ENCODE data around the gene SPOCK1.

Gene SPOCK1

DNA sequence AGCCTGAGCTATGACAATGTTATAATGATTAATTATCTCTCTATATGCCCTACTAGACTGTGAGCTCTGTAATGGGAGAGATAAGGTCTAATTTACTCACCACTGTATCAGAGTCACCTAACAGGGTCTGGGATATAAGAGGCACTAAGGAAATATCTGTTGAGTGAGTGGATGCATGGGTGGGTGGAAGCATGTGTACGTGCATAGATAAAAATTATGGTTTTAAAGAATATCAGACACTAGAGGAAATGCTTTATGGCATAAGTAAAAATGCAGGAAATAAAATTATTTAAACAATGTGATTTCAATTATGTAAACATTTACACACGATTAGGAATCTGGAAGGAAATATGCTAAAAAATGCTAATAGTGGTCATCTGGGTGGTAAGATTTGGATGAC lies 137.8 kb downstream of the SPOCK1 start:
- DNase-seq (ENCODE audit: low read depth) = peak; percentile 30

DNA sequence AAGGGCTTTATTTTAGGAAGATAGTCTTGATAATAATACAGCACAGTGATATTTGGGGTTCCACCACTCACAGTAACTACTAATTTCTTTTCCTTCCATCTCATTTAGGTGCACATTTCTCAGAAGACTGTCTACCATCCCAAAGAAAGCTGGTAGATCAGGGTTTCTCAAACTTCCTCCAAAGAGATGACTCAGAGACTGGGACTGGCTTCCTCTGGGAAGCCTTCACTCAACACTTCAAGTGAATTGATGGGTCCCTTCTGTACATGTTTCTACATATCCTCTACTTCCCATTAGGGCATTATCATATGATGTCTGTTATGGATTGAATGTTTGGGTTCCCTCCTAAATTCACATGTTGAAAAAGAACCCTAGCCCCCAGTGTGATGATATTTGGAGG lies 138.5 kb downstream of the SPOCK1 start:
- DNase-seq (ENCODE audit: low read depth) = no peak

DNA sequence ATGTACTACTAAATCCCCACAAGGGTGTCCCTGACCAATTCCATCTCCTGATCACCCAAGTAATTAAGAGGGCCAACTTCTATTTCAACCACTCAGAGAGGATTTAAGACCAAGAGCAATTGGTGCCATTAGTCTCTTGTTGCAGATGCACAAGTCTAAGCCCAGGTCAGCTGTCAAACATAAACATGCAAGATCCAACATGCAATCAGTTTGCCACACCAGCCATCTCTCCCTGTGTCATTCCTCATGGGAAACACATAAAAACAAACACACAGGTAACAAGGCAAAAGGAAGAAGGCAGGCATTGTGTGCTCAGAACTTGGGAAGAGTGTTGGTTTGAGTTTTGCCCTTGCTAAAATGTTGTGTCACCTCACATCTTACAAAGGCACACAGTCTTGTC lies 139.2 kb downstream of the SPOCK1 start:
- no peak for DNase-seq (ENCODE audit: low read depth)

DNA sequence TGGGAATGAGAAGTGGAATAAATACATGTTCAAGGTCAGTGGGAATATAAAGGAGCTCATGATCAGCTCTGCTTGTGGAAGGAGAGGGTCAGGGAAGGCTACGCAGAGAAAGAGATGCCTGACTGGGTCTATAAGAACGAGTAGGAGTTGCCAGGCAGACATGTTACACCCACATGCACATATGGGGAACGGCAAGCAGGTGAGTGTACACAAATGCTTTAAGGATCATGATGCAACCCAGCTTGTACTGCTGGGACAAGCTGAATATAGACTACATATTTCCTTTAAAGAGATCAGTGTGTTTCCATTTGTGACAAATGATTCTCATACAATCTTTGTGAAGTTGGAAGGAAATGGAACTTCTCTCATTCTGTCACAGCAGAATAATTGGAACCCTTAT lies 141.7 kb downstream of the SPOCK1 start:
- DNase-seq (ENCODE audit: low read depth) = no peak

DNA sequence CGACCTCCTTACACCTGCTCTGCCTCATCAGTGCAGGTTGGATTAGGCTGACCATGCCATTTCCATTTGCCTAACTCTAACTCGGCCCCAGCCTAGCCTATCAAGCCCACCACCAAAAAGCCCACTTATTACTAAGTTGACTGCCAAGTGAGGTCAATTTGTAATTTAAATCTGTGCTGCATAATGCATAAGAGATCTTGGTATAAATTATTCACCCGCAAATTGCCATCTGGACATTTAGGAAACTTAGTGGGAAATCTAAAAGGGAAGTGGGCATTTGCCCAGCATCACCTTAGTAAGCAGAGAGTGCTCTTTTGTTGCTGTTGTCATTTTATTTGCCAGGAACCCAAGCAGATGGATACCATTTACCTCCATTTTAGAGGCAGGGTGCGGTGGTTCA lies 143.0 kb downstream of the SPOCK1 start:
- DNase-seq (ENCODE audit: low read depth) = no peak

DNA sequence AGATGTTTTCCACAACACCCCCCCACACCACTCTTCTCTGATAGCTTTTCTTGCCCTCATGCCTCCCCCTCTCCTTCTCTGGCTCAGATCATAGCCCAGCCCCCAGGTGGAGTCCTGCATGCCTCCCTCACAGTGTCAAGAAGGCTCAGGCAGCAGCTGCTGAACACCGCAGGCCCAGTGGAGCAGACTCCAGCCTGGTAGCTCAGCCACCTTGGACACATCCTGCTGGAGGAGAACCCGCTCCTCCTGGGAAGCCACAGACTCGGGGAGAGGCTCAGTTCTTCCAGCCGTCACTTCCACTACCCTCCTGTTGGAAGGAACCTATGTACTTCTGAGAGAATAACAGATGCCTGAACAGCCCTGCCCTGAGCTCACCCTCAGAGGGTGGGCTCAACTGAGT lies 143.4 kb downstream of the SPOCK1 start:
- no peak for DNase-seq (ENCODE audit: low read depth)

DNA sequence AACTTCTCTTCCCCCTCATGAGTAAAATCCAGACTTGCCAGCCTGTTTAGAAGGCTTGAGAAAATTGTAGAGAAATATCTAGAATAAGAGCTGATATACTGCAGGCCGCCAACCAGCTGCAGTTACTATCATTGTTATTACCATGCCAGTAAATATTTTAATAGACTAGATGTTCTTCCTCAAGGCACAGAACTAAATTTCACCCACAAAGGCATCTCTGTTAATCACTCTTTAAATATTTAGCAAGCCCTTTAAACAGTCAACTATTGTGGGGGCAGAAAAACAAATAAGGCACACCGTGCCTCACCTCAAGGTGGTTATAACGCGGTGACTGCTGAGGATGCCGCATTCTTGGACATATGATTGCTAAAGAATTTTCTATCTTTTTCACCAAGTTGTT lies 147.0 kb downstream of the SPOCK1 start:
- no peak for DNase-seq (ENCODE audit: low read depth)

DNA sequence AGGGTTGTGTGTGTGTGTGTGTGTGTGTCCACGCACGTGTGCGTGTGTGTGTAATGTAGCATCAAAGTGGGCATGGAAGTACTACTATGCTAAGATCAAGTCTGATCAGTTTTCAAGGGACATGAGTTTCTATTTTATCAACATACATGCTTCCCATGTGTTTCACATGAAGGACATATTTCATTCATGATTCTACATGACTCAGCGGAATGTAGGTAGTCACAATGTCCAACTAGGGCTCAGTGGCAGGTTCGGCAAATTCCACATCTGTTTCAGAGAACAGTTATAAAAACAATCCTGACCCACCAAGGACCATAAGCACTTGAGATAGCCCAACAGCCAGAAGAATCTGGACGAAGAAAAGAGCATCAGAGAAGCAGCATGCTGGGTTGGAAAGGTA lies 148.3 kb downstream of the SPOCK1 start:
- no peak for DNase-seq (ENCODE audit: low read depth)

DNA sequence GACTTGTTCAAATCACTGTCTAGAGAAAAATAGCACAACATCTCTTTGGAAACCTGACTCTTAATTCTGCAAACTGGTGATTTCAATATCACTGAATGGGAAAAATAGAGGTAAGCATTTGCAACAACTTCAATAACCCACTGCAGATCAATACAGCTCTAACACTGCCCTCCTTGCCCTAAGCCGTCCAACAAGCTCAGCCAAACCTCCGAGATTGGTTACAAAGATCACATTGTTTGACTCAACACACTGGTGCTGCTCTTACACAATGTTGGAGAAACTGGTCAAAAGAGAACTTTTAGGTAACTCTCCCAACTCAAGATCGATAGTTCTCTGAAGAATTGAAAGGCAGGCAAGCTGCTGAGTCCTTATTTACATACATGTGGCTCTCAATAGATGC lies 150.4 kb downstream of the SPOCK1 start:
- no peak for DNase-seq (ENCODE audit: low read depth)

DNA sequence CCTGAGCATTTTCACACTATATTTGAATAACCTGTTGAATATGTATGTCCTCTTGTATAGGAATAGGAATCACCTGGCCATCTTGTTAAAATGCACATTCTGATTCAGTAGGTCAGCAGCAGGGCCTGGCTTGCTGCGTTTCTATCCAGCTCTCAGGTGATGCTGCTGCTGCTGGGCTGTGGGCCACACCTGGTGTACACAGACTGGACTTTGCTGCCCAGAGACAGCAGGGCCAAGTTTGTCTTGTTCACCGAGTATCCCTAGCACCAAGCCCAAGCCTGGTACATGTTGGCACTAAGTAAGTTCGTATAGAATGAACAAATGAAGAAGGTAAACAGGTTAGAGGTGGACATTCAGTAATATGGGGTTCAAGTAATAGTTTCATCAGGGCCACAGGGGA lies 151.3 kb downstream of the SPOCK1 start:
- no peak for DNase-seq (ENCODE audit: low read depth)

DNA sequence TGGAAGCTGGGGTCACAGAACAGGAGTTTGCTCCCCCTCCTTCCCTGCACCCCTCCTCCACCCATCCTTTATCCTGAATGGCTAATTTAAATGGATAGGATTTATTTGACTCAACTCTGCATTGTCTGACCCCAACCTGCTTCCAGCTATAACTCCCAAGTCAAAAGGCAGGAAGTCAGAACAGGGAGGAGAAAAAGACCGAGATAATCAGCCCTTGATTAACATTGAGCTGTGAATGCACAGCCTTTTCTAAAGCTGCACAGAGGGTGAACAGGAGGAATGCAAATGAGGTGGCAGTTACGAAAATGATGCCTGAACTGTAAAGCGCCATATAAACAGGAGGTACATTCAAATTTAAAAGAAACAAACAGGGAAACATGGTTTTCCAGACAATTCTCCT lies 152.8 kb downstream of the SPOCK1 start:
- DNase-seq (ENCODE audit: low read depth) = no peak

DNA sequence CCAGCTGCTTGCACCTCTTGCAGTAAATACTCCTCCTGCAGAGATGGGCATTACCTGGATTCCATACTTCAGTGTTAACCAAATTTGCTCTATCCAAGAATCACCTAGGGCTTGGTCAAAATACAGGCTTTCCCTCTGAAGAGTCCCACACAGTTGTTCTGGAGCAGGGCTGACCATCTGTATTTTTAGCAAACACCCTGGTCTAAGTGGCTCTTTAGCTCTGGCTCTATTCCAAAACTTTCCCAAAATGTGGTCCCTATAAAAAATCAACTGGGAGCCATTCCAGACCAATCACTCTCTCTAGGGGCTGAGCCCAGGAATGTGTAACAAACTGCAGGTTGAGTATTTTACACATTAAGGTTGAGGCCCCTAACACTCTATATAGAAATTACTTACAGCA lies 153.7 kb downstream of the SPOCK1 start:
- no peak for DNase-seq (ENCODE audit: low read depth)

DNA sequence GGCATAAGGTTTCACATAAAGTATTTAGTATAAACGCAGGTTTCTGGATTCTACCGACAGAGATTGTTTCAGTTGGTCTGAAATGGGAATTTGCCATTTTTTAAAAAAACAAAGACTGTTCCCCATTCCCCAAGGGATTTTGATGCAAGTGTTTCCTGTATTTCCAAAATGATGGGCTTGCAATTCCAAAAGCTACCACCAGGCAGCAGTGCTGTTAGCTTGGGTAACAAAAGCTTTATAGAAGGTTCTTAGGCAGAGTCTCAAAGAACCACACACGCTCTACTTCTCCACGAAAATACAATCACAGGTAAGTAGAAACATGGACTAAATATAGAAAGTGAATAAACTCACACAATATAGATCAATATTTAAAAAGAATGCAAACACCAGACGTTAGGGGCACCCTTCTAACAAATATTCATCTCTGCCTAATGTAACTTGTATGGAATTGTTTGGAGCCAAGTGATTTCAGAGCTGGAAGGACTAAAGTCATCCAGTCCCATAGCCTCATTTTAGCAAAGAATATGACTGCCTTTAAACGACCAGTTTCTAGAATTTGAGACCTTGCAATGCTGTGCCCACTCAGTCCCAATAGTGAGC lies 154.3 kb downstream of the SPOCK1 start:
- DNase-seq (ENCODE audit: low read depth) = no peak

DNA sequence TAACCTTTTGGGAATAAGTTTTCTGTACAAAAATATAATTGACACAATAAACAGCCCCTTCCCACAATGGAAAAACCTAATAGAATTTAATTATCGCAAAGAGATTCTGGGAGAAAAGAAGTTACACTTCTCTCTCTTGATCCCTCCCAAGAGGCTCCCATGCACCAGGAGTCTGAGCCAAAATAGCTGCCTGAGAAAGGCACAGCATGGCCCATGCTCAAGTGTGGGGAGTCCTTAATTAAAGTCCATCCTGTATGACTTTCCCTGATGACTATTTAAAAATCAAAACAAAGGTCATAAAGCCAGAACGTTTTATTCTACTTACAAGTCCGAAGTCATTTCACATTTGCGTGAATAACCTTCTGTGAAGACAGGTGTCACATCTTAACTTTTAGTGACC lies 155.1 kb downstream of the SPOCK1 start:
- DNase-seq (ENCODE audit: low read depth) = no peak

DNA sequence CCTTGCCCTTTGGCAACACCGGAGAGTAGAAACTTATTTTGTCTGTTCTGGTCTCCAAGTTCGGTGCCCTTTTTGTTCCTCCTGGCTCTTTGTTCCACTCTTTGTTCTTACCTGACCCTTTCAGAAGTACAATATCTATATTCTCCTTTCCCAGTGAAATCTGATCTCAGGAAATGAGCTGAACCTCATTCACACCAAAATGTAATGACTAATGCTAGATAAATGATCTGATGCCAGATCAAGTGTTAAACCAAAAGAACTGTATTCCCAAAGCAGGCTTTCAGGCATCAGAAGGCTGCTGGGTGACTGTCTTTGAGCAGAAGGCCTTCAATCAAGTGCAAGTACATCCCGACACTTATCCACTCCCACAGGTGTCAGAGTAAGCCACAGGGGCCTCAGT lies 156.4 kb downstream of the SPOCK1 start:
- no peak for DNase-seq (ENCODE audit: low read depth)

DNA sequence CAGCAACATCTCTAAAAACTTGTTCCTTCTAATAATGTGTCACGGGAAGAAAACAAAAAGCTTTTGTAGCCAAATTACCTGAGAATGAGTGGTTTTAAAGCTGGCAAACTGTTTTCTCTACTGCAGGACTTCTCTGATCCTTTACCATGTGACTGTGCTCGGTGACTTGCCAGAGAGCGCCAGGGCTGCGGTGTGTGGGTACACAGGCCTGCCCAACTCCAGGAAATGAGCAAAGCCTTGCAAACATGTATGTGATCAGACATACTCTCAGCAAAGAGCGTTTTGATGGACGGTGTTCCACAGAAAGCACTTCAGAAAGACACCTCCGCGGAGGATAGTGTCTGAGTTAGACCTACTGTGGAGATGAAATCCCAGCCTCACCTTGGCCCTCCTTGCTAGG lies 157.3 kb downstream of the SPOCK1 start:
- no peak for DNase-seq (ENCODE audit: low read depth)

DNA sequence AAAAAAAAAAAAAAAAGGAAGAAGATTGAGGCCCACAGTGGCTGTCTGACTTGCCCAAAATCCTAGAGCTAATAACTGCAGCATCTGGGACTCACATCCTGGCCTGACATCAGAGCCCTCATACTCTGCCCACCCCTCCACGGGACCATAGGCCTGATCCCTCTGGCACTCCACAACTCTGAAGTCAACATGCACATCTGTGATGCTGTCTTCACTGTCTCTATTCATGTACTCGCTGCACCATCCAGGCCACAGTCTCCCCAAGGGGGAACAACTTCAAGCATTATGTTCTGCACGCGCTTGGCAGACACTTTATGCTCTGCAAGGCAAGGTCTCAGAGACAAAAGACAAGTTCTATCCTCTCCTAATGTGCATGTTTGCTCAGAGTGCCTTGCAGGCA lies 158.2 kb downstream of the SPOCK1 start:
- DNase-seq (ENCODE audit: low read depth) = no peak

DNA sequence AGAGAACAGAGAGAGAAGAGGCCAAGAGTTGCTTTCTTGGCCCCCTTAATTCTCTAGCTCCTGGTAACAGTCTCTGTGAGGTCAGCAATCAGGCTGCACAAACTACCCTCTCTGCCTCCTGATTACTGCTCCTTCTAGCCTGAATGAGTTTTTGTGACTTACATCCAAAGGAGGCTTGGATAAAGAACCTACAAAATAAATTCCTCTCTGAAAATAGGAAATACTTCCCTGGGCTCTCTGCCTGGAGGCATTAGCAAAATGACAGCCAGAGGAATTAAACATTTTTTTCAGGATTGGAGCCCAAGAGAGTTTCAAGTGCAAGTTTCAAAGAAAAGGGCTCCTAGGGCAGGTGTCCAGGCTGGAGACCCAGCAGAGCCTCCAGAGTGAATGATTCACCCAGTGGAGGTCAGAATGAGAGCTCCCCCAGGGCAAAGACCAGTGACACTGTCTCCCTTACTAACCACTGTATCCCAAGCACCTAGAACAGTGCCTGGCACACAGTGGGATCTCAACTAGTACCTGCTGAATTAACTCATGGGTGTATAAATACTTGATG lies 162.5 kb downstream of the SPOCK1 start:
- DNase-seq (ENCODE audit: low read depth) = no peak

DNA sequence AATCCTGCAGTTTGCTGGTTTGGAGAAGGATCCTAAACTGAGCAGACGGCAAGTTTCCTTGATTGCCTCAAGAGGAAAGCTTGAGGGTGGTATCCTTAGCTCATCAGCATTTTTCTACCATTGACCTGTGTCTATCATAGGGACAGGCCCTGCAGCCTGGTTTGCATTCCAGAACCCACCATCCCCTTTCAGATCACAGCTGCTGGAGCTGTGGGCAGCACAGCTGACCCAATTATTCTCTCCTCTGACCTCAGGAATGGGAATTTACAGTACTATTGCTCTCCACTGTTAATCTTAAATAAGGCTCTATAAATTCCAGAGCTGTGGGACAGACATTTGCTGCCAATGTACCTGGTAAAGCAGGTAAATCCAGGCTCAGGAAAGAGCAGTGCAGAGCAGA lies 163.0 kb downstream of the SPOCK1 start:
- DNase-seq (ENCODE audit: low read depth) = no peak

DNA sequence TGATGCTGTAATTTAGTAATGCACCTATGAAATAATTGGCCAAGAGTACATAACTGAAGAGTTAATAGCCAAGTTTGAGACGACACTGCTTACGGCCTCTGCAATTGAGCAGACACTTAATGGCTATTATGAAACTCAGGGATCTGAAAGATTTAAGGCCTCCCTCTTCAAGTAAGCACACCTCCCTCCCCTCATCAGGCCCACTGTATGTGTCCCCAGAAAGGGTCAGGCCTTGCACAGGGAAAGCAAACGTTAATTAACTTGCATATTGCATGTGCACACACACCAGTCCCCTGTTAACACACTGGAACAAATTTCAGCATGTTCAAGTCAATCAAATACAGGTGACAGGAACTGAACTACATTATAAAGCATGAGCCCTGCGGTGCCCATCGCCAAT lies 163.6 kb downstream of the SPOCK1 start:
- DNase-seq (ENCODE audit: low read depth) = no peak

DNA sequence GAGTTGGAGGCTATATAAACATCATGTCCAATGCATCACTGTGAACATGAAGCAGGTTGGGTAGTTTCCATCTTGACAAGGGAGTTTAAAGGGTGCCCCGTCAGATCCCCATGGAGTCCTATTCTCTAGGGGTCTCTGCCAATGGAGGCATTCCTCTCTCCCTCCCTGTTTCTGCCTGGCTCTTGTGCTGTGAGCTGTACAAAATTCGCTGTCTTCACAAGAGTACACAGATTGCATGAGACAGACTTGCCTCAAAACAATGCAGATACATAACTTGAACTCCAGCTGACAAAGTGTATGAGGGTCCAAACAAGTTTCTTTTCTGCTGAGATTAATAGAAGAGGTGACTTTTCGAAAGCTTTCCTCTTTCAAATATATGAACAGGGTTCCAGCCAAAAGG lies 165.2 kb downstream of the SPOCK1 start:
- no peak for DNase-seq (ENCODE audit: low read depth)

DNA sequence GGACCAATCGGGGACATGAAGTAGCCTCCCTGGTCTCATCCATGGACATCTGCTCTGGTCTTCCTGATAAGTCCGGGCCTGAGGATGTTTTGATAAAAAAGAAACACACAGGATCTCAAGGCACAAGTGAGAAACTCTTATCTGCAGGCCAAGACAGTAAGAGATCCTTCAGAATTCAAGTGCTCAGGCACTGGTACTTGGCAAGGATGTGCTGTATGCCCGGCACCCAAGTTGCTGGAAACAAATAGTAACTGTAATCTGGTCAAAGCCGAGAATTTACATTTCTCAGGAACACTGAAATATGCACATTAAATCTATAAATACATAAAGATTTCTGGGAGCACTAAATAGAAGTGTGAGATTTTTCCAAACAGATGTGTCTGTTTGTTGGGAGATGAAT lies 165.7 kb downstream of the SPOCK1 start:
- DNase-seq (ENCODE audit: low read depth) = no peak

DNA sequence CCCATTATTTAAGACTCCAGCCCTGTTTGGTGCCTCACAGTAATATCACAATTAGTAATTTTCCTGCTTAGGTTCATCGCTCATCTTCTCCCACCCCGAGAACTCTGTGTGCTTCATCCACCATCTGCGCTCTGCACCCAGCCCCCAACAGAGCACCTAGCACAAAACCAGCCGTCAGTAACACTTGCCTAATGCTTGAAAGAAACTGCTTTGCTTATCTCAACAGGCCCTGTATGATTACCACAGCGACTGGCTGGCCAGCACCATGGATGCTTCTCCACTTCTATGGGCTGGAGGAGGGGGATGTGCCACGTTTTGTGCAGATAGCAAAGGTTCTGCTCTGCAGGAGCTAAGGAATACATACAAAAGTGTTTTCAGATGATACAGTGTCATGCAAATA lies 166.8 kb downstream of the SPOCK1 start:
- DNase-seq (ENCODE audit: low read depth) = no peak

DNA sequence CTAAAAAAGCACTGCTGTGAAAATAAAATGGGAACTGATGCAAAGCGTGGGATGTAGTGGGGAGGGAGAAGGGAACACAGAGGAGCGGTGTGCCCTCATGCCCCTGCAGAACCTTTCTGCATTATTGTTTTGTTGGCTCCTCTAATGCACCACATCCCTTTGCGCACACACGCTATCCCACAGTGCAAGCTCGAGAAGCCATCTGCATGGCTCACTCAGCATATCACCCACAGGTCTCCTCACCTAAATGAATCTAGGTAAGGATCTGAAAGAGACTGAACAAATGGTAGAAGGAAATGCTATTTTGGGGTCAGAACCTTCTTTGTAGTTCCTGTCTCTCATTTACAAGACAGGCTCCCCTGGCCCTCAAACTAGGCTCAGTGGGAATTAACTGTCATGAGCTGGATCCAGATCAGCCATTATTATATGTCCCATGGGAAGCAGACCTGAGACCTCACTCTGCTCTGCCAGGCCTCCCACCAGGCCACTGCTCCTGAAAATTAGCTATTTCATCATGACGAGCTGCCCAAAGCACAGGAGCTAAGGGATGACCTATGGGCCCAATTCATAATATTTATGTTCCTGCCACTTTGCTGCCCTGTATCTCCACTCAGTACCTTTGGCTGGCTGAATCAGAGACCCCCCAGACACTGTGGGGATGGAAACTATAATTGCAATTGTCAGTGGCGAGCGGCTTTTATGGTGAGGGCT lies 169.4 kb downstream of the SPOCK1 start:
- DNase-seq (ENCODE audit: low read depth) = no peak
